Retinal pigment epithelial cell (primary cell): Measurements from ENCODE around the gene CABYR.

ENCODE experiments used
- DNase-seq: peaks from one replicate; pipeline ENCODE4 v3.0.0-alpha.2; 2010; ENCODE audit warnings: low read depth
- H3K4me3 ChIP-seq: 2 replicates; pipeline ENCODE4 v1.5.1; 2011; ENCODE audit warnings: mild to moderate bottlenecking, low read length, control low read depth, moderate library complexity
- TF ChIP-seq, protein P1 (sequence below): conservative IDR thresholded peaks from 2 replicates; pipeline ENCODE4 v1.5.1; 2011; ENCODE audit warnings: low read depth, low read length, control low read depth, inconsistent platforms

The CABYR gene

GRCh38 chr18:24188120-24188519, 49.3 kb downstream of the CABYR start:
- no peak overlapping the region for H3K4me3 ChIP-seq
- no peak for DNase-seq
- TF ChIP-seq, protein P1, sequence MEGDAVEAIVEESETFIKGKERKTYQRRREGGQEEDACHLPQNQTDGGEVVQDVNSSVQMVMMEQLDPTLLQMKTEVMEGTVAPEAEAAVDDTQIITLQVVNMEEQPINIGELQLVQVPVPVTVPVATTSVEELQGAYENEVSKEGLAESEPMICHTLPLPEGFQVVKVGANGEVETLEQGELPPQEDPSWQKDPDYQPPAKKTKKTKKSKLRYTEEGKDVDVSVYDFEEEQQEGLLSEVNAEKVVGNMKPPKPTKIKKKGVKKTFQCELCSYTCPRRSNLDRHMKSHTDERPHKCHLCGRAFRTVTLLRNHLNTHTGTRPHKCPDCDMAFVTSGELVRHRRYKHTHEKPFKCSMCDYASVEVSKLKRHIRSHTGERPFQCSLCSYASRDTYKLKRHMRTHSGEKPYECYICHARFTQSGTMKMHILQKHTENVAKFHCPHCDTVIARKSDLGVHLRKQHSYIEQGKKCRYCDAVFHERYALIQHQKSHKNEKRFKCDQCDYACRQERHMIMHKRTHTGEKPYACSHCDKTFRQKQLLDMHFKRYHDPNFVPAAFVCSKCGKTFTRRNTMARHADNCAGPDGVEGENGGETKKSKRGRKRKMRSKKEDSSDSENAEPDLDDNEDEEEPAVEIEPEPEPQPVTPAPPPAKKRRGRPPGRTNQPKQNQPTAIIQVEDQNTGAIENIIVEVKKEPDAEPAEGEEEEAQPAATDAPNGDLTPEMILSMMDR = no peak

DNA sequence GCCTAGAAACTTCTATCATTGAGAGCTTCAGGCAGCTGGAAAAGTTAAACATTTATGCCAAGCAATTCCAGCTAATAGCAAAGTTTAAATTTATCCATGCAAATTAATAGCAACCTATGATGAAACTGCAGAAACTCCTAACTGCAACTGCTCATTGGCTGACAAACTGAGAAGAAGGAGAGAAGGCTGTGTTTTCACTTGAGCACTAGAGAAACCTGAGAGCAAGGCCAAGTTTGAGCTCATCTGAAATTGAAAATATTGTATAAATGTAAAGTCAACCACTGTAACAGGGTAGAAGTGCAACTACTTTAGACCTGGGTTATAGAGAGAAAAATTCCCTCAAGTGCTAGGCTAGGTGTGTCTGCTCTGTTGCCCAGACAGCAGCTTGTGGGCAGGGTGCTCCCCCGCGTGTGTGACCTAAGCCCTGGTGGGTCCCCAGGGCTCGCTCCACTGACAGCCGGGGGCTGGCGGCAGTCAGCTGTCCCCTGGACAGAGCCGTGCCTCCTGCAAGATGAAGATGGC, 50.2 kb downstream of the CABYR start:
- TF ChIP-seq, protein P1 = no peak
- H3K4me3 ChIP-seq = no peak overlapping the region
- no peak for DNase-seq

GRCh38 chr18:24189664-24190346, 50.9 kb downstream of the CABYR start:
- TF ChIP-seq, protein P1 = no peak
- DNase-seq = no peak
- H3K4me3 ChIP-seq = no peak overlapping the region

GRCh38 chr18:24190590-24190989, 51.7 kb downstream of the CABYR start:
- no peak overlapping the region for H3K4me3 ChIP-seq
- TF ChIP-seq, protein P1 = no peak
- no peak for DNase-seq

- H3K4me3 ChIP-seq = no peak overlapping the region
- TF ChIP-seq, protein P1 = no peak
These were observed 56.6 kb downstream of the CABYR start for GRCh38 chr18:24195296-24196053.

DNA sequence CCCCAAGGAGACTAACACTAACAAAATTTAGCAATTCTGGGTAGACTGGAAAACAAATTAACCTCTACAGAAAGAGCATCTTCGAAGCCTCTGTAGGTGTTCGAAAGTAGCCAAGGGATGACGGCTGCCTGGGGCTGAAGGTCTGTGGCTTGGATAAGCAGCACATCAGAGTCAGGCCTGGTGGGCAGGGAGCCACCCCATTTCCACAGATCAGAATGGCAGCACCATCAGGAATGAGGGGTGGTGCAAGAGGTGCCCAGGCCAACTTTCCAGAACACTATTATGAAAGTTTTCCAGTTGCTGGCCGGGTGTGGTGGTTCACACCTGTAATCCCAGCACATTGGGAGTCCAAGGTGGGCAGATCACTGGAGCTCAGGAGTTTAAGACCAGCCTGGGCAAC, 57.9 kb downstream of the CABYR start:
- TF ChIP-seq, protein P1 = no peak
- no peak overlapping the region for H3K4me3 ChIP-seq
- DNase-seq = no peak

More at GRCh38 chr18:24195296-24196053, 56.6 kb downstream of the CABYR start:
- DNase-seq = no peak
